B cell (primary cell): ENCODE results near the gene CCDC192. TPM values are rescaled to one million over a fixed set of nuclear protein-coding genes. Genes with fewer than 3 reads are reported as not detected.

Source experiments
- ATAC-seq: fragments of 200-7000 bp; cut with Tn5 transposase; one replicate; pipeline ENCODE4 v1.10.0; 2021; ENCODE audit warnings: low read depth, mild to moderate bottlenecking, moderate number of reproducible peaks, moderate library complexity
- CTCF ChIA-PET: fragments of 350-600 bp; sonication (Branson Sonifier 250); formaldehyde crosslinking; loops from one replicate; lab custom pipeline; 2021; ENCODE audit warnings: antibody characterized with exemption, inconsistent platforms; lab: Charles Lee
- POLR2A ChIA-PET: fragments of 350-600 bp; sonication (Branson Sonifier 250); formaldehyde crosslinking; loops from one replicate; lab custom pipeline; 2021; ENCODE audit warnings: antibody characterized with exemption; lab: Charles Lee
- DNase-seq: peaks from one replicate; pipeline ENCODE4 v3.0.0; 2013
- H2AFZ ChIP-seq: 2 replicates; pipeline ENCODE4 v1.6.1; 2012; ENCODE audit warnings: mild to moderate bottlenecking, low read depth, low read length; ENCODE audit not compliant: insufficient read depth, poor library complexity, severe bottlenecking
- H3K27ac ChIP-seq, 2 donors: 1 replicate in 1 of 2; 2 replicates in 1 of 2; pipeline ENCODE4 v1.5.1; 2012 to 2013; ENCODE audit warnings: low read length in 2 of 2, mild to moderate bottlenecking in 2 of 2, moderate library complexity in 1 of 2
- H3K27me3 ChIP-seq, 4 experiments: fragments of 200-600 bp in 1 of 4; sonication (generic) in 1 of 4; replicated peaks in 1 of 4; 1 replicate in 2 of 4; 2 replicates in 2 of 4; pipeline versions ENCODE4 v1.6.1 to v1.7.0; 2013 to 2016; ENCODE audit warnings: low read length in 3 of 4, mild to moderate bottlenecking in 2 of 4, mixed read lengths in 1 of 4, moderate library complexity in 1 of 4; ENCODE audit not compliant: insufficient read depth in 4 of 4, control insufficient read depth in 3 of 4; ENCODE audit errors: control extremely low read depth in 1 of 4
- H3K36me3 ChIP-seq, 2 experiments: replicated peaks in 1 of 2; 1 replicate in 1 of 2; 2 replicates in 1 of 2; pipeline versions ENCODE4 v1.6.1 to v1.7.1; 2013; ENCODE audit warnings: low read length in 1 of 2; ENCODE audit not compliant: insufficient read depth in 2 of 2, control insufficient read depth in 1 of 2; ENCODE audit errors: control extremely low read depth in 1 of 2, extremely low read depth in 1 of 2
- H3K4me1 ChIP-seq, 2 donors: fragments of 200-600 bp in 1 of 2; sonication (generic) in 1 of 2; 1 replicate in 1 of 2; 2 replicates in 1 of 2; pipeline versions ENCODE4 v1.5.1 to v1.6.1; 2013 to 2017; ENCODE audit warnings: low read length in 2 of 2; ENCODE audit not compliant: control insufficient read depth in 2 of 2, insufficient read depth in 2 of 2
- H3K4me2 ChIP-seq: replicated peaks from 2 replicates; pipeline ENCODE3; 2012; ENCODE audit warnings: mild to moderate bottlenecking, low read depth, low read length; ENCODE audit not compliant: poor library complexity, severe bottlenecking
- H3K4me3 ChIP-seq, 5 experiments: fragments of 200-600 bp in 1 of 5; sonication (generic) in 1 of 5; 1 replicate in 3 of 5; 2 replicates in 2 of 5; pipeline versions ENCODE4 v1.5.1 to v1.7.0; 2011 to 2016; ENCODE audit warnings: low read length in 4 of 5, mild to moderate bottlenecking in 4 of 5, low read depth in 2 of 5, control low read depth in 1 of 5, moderate library complexity in 1 of 5; ENCODE audit not compliant: insufficient read depth in 1 of 5; ENCODE audit errors: control extremely low read depth in 1 of 5, extremely low read depth in 1 of 5
- H3K79me2 ChIP-seq: fragments of 200-600 bp; sonication (generic); one replicate; pipeline ENCODE4 v1.6.0; 2016; ENCODE audit warnings: low read length; ENCODE audit not compliant: control insufficient read depth, insufficient read depth
- H3K9ac ChIP-seq: fragments of 200-600 bp; sonication (generic); 2 replicates; pipeline ENCODE4 v1.6.1; 2017; ENCODE audit warnings: mild to moderate bottlenecking, low read length, moderate library complexity
- H3K9me3 ChIP-seq, 3 donors: one replicate each; pipeline versions ENCODE4 v1.6.1 to v1.7.1; 2013; ENCODE audit warnings: low read length in 2 of 3; ENCODE audit not compliant: control insufficient read depth in 2 of 3, insufficient read depth in 1 of 3; ENCODE audit errors: control extremely low read depth in 1 of 3
- H4K20me1 ChIP-seq: 2 replicates; pipeline ENCODE4 v1.6.0; 2012; ENCODE audit warnings: mild to moderate bottlenecking, low read length; ENCODE audit not compliant: insufficient read depth, control insufficient read depth, poor library complexity, severe bottlenecking
- H3K27ac Mint-ChIP-seq: one replicate; pipeline ENCODE4 v1.8.0; 2021; ENCODE audit warnings: mixed read lengths
- H3K27me3 Mint-ChIP-seq: one replicate; pipeline ENCODE4 v1.8.0; 2021; ENCODE audit warnings: mixed read lengths
- H3K4me1 Mint-ChIP-seq: one replicate; pipeline ENCODE4 v1.8.0; 2021; ENCODE audit warnings: mixed read lengths
- H3K4me3 Mint-ChIP-seq: one replicate; pipeline ENCODE4 v1.8.0; 2021; ENCODE audit warnings: mixed read lengths
- H3K9me3 Mint-ChIP-seq: one replicate; pipeline ENCODE4 v1.8.0; 2022; ENCODE audit warnings: mixed read lengths; ENCODE audit not compliant: insufficient read depth
- CTCF ChIP-seq: fragments of 200-600 bp; IDR thresholded peaks from one replicate; pipeline ENCODE4 v1.8.0; 2022; ENCODE audit warnings: antibody characterized with exemption, mild to moderate bottlenecking
- EZH2 ChIP-seq: IDR thresholded peaks from 2 replicates; pipeline ENCODE4 v1.6.1; 2012; ENCODE audit warnings: borderline replicate concordance, low read depth, mild to moderate bottlenecking, moderate library complexity, low read length; ENCODE audit not compliant: insufficient read depth, poor library complexity, severe bottlenecking
- WGBS: methylation state at CpG from one replicate; pipeline ENCODE4 v1.1.5; 2013; ENCODE audit warnings: missing lambda C conversion rate; ENCODE audit not compliant: insufficient coverage; 5-methylcytosine and 5-hydroxymethylcytosine counted together
- intact Hi-C: fragments of 100-400 bp; cut with micrococcal nuclease; formaldehyde crosslinking; loops from one replicate; pipeline ENCODE4 v1.10.0; 2022
- polyA plus RNA-seq: library from polyadenylated mRNA; depleted of rRNA; stranded (reverse); fragments of >200 nt; gene quantifications from 2 replicates; pipeline ENCODE4 v1.2.3, GENCODE V29; 2012
- total RNA-seq, 2 donors: library from RNA; stranded (reverse); fragments of 120-200 nt in 1 of 2; gene quantifications; 1 replicate in 1 of 2; 2 replicates in 1 of 2; pipeline versions ENCODE4 v1.2.3 to v1.2.4, GENCODE V29; 2013 to 2022

CCDC192 gene
- total and polyA plus RNA-seq, 2 donors (not counting 1 experiment from before 2014, with no cell fraction given), result not detected

GRCh38 chr5:127981498-127981897 is 278.3 kb downstream of the CCDC192 start:
- H3K4me3 ChIP-seq, result no peak overlapping the region
- CTCF ChIA-PET, result no interaction called here
- H3K9me3 Mint-ChIP-seq, result no peaks in the 10 kb centered on the region
- WGBS, result no CpG with 5 or more reads among the region's 4 CpGs
- H3K4me1 Mint-ChIP-seq, result no peaks in the 10 kb centered on the region
- H3K4me3 Mint-ChIP-seq, result no peak overlapping the region
- DNase-seq (no peak), ATAC-seq (no peak)
- H3K9ac ChIP-seq, result no peak overlapping the region
- H3K36me3 ChIP-seq, result peaks cover 0 to 4% of the 10 kb centered on the region in 2 experiments
- no peak overlapping the region for H3K27ac ChIP-seq
- no peak for TF ChIP-seq CTCF
- no peak for TF ChIP-seq EZH2
- POLR2A ChIA-PET, result no interaction called here
- H2AFZ ChIP-seq, result no peak overlapping the region
- H3K27me3 ChIP-seq, result no peaks in the 10 kb centered on the region
- intact Hi-C loops, result no loop called here
- H3K27ac Mint-ChIP-seq, result no peak overlapping the region
- H3K27me3 Mint-ChIP-seq, result no peaks in the 10 kb centered on the region
- no peaks in the 10 kb centered on the region for H3K4me1 ChIP-seq
- no peaks in the 10 kb centered on the region for H4K20me1 ChIP-seq
- H3K79me2 ChIP-seq, result no peaks in the 10 kb centered on the region
- no peaks in the 10 kb centered on the region for H3K9me3 ChIP-seq
- H3K4me2 ChIP-seq, result no peak overlapping the region

- WGBS, result no CpG with 5 or more reads among the region's 7 CpGs
- no peaks in the 10 kb centered on the region for H3K4me1 Mint-ChIP-seq
- Histone ChIP-seq H3K4me2 (no peak overlapping the region), H3K27ac (no peak overlapping the region), H3K27me3 (no peaks in the 10 kb centered on the region), H3K4me3 (no peak overlapping the region), H3K4me1 (no peaks in the 10 kb centered on the region), H2AFZ (no peak overlapping the region), H3K36me3 (peaks cover 0 to 4% of the 10 kb centered on the region in 2 experiments), H3K79me2 (no peaks in the 10 kb centered on the region), H3K9me3 (no peaks in the 10 kb centered on the region), H3K9ac (no peak overlapping the region), H4K20me1 (no peaks in the 10 kb centered on the region)
- DNase-seq (no peak), ATAC-seq (no peak)
- ChIA-PET POLR2A (no interaction called here), CTCF (no interaction called here)
- no peaks in the 10 kb centered on the region for H3K27me3 Mint-ChIP-seq
- H3K27ac Mint-ChIP-seq, result no peak overlapping the region
- H3K4me3 Mint-ChIP-seq, result no peak overlapping the region
- TF ChIP-seq EZH2 (no peak), CTCF (no peak)
- intact Hi-C loops, result no loop called here
- no peaks in the 10 kb centered on the region for H3K9me3 Mint-ChIP-seq
Measured at GRCh38 chr5:127985811-127986325, 282.7 kb downstream of the CCDC192 start.
